ENCODE measurements around the gene NOS1AP.

The NOS1AP gene

GRCh38 chr1:162384601-162385279 lies 315.2 kb downstream of the NOS1AP start:
- no peak for DNase-seq (ENCODE audit: low read depth in 2 of 2)

- DNase-seq (ENCODE audit: low read depth in 2 of 2) = no peak
Observed at GRCh38 chr1:162385280-162385623, 315.8 kb downstream of the NOS1AP start.

- DNase-seq (ENCODE audit: low read depth in 2 of 2) = no peak
Observed at GRCh38 chr1:162385702-162386101, 316.2 kb downstream of the NOS1AP start.

GRCh38 chr1:162386292-162387225 lies 317.1 kb downstream of the NOS1AP start:
- DNase-seq (ENCODE audit: low read depth in 2 of 2) = no peak

GRCh38 chr1:162387226-162388082 lies 318.0 kb downstream of the NOS1AP start:
- no peak for DNase-seq (ENCODE audit: low read depth in 2 of 2)

GRCh38 chr1:162388083-162388594 lies 318.6 kb downstream of the NOS1AP start:
- no peak for DNase-seq (ENCODE audit: low read depth in 2 of 2)

- no peak for DNase-seq (ENCODE audit: low read depth in 2 of 2)
Observed at GRCh38 chr1:162388615-162389014, 319.1 kb downstream of the NOS1AP start.

- DNase-seq (ENCODE audit: low read depth in 2 of 2) = no peak
Observed at GRCh38 chr1:162389021-162389818, 319.7 kb downstream of the NOS1AP start.

GRCh38 chr1:162389971-162390370 lies 320.5 kb downstream of the NOS1AP start:
- DNase-seq (ENCODE audit: low read depth in 2 of 2) = no peak

GRCh38 chr1:162390396-162391185 lies 321.1 kb downstream of the NOS1AP start:
- no peak for DNase-seq (ENCODE audit: low read depth in 2 of 2)

GRCh38 chr1:162391790-162392563 lies 322.5 kb downstream of the NOS1AP start:
- DNase-seq (ENCODE audit: low read depth in 2 of 2) = peak in 1 of 2 experiments; percentile 14

- no peak for DNase-seq (ENCODE audit: low read depth in 2 of 2)
Observed at GRCh38 chr1:162396201-162396906, 326.9 kb downstream of the NOS1AP start.

- DNase-seq (ENCODE audit: low read depth in 2 of 2) = no peak
Observed at GRCh38 chr1:162397039-162397448, 327.6 kb downstream of the NOS1AP start.

- no peak for DNase-seq (ENCODE audit: low read depth in 2 of 2)
Observed at GRCh38 chr1:162397943-162398560, 328.6 kb downstream of the NOS1AP start.

GRCh38 chr1:162398999-162399580 lies 329.6 kb downstream of the NOS1AP start:
- DNase-seq (ENCODE audit: low read depth in 2 of 2) = no peak

- DNase-seq (ENCODE audit: low read depth in 2 of 2) = no peak
Observed at GRCh38 chr1:162400790-162401355, 331.4 kb downstream of the NOS1AP start.

GRCh38 chr1:162404550-162405160 lies 335.2 kb downstream of the NOS1AP start:
- peak; percentile 17 to 19 for DNase-seq (ENCODE audit: low read depth in 2 of 2)
